ENCODE results near the gene DRC7.
A peak's percentile ranks its signal among the peaks of the same experiment; 100 is the strongest.
"Not testable (repeated sequence)": the region's sequence is repeated elsewhere in the genome, so short reads cannot be mapped to it uniquely, and the experiment has no call there.

DRC7 gene

DNA sequence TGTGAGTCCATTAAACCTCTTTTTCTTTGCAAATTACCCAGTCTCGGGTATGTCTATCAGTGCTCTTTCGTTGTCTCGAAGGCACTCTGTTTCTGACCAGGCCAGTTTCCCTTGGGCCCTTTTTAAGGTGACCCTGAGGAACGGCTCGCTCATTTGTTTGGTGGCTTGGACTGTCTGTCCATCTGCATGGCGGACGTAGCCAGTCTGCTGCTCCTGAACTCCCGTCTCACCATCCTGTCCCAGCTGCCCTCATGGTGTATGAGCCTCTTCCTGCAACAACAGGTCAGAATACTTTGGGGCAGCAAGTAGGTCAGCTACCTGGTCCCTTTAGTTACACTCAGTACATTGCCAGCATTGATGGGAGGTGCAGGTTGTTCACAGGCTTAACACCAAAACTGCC lies 19.0 kb downstream of the DRC7 start:
- no peak for DNase-seq (ENCODE audit: low read depth, low spot score)

DNA sequence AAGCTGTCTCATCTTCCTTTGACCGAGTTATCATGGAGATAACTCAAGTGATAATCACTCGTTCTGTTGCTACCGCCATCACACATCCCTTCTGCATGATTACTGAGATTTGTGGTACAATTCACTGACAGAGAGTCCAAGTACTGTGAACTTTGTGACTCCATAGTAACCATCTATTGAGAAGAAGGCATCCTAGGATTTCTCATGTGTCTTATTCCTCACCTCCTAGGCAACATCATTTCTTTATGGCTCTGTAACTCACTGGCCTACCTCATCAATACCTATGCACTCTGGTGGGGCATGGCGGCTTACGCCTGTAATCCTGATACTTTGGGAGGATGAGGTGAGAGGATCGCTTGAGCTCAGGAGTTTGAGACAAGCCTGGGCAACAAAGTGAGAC lies 19.4 kb downstream of the DRC7 start:
- DNase-seq (ENCODE audit: low read depth, low spot score): no peak

DNA sequence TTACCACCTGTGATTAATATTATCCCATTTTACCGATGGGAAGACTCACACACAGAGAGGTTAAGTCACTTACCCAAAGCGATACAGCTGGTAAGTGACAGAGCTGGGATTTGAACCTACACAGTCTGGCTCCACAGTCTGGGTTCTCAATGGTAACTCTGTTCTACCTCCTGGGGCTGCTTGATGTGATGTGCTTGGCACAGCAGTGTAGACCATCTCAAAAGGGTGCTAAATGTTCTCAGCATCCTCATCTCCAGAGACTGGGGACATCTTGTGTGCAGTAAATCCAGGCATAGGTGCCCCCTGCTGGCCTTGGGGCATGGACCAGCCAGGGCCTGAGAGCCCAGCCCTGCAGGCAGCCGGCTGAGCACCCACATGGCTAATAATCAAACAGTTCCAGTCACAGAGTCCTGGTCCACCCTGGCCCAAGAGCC lies 25.6 kb downstream of the DRC7 start:
- DNase-seq (ENCODE audit: low read depth, low spot score): no peak

DNA sequence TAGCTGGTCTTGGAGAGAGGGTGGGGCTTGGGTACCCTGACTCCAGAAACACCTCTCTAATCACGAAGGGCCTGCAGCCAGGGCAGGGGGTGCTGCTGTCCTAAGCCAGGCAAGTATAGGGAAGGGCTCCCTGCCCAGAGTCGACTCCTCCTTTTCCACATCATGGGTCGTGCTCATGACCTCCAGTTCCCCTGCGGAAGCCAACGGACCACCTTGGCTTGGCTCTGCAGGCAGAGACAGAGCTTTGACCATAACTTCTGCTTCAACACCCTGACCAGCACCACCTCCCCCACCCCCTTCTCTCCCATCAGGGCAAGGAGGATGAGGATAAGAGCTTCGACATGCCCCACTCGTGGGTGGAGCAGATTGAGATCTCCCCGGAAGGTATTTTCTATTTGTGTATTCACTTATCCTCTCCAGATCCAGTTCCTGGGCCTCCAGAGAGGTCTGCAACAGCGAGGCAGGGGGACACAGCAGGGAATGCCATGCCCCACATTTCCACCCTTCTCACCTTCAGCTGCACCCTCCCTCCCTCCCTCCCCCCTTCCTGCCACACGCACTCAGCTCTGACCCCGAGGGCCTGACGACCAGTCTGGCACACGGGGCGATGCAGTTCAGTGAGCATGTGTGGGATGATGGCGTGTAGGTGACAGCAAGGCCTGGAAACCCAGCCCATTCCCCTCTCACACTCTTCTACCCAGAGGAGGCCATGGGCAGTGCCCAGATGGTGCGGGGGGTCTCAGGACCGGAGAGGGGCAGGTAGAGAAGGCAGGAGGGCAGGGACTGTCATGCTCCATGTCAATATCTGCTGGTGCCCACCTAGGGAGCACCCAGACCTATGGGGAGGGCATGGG lies 27.0 kb downstream of the DRC7 start:
- no peak for DNase-seq (ENCODE audit: low read depth, low spot score)

DNA sequence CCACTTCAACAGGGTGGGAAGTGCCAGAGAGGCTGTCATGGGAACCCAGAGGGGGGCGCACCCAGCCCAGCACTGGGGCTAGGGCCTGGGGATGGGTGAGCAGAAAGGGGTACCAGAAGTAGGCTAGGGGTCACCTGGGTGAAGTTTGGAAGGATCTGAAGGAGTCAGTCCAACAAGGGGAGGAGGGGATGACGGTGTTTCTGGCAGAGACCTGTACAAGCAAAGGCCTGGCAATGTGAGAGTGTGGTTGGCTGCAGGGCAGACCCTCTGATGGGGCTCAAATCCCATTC lies 27.5 kb downstream of the DRC7 start:
- DNase-seq (ENCODE audit: low read depth, low spot score): no peak

DNA sequence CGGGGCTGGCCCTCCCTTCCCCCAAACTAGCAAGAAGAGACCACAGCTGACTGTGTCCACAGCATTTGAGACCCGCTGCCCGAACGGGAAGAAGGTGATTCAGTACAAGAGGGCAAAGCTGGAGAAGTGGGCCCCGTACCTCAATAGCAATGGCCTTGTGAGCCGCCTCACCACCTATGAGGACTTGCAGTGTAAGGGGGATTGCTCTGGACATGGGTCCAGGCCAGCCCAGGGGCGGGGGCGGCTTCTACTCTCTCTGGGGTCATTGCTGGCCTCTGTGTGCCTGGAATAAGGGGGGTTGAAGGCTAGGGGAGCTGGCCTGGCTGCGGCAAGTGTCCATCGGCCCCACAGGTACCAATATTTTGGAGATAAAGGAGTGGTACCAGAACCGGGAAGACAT lies 28.0 kb downstream of the DRC7 start:
- no peak for DNase-seq (ENCODE audit: low read depth, low spot score)

DNA sequence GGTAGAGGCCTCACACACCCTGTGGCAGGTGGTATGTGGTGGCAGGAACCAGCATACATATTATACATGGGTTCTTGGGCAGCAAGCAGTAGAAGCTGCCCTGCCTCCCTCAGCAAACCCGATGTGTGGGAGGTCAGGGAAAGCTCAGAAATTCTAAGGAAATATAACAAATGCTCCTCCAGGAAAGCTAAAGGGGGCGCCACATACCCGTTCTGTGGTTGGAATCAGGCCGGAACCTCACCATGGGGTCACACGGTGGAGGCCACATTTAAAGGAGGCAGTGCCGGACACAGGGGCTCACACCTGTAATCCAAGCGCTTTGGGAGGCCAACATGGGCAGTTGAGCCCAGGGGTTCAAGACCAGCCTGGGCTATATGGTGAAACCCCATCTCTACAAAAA lies 28.6 kb downstream of the DRC7 start:
- DNase-seq (ENCODE audit: low read depth, low spot score): no peak

DNA sequence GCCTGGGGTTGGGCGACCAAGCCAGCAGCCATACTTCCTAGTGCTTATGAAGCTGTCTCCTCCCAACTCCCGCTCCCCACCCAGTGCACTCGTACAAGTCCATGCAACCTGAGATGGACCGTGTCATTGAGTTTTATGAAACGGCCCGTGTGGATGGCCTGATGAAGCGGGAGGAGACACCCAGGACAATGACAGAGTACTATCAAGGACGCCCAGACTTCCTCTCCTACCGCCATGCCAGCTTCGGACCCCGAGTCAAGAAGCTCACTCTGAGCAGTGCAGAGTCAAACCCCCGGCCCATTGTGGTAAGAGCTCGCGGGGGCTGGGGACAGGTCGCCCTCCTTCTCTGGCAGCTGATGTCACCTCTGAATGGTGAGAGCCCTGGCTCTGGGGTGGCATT lies 29.9 kb downstream of the DRC7 start:
- DNase-seq (ENCODE audit: low read depth, low spot score): no peak

DNA sequence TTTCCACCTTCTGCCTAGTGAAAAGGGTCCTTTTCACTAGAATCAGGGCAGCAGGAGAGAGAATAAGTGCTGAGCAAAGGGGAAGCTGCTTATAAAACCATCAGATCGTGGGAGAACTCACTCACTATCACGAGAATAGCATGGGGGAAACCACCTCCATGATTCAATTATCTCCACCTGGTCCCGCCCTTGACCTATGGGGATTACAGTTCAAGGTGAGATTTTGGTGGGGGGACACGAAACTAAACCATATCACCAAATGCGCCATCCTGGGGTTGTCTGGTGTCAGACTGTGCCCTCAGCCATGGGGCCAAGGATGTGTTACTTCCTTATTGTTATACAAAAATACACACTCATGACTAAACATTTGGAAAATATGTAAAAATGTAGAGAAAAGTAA lies 30.5 kb downstream of the DRC7 start:
- no peak for DNase-seq (ENCODE audit: low read depth, low spot score)

DNA sequence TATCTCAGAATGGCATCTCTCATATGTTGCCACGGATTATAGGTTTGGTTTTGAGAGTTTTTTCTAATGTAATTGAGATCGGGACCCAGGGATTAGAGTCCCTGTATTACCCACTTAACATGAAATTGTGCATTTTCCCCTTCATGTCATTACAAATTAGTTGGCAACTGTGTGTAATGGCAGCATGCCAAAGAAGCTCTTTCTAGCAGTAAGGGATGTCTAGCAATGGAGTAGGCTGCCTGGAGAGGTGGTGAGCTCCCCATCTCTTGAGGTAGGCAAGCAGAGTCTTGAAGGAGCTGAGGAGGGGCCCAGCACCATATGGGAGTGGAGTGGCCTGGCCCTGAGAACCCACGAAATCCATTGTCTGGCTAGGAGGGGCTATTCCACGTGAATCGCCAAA lies 30.9 kb downstream of the DRC7 start:
- DNase-seq (ENCODE audit: low read depth, low spot score): no peak

DNA sequence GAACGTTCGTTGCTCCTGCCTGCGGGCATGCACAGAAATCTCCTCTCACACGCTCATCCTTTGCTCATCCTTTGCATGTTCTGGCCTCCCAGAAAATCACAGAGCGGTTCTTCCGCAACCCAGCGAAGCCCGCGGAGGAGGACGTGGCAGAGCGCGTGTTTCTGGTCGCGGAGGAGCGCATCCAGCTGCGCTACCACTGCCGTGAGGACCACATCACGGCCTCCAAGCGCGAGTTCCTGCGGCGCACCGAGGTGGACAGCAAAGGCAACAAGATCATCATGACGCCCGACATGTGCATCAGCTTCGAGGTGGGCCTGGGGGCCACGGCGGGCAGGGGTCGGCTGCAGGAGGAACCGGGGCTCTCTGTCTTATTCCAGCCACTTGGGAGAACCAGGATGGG lies 31.4 kb downstream of the DRC7 start:
- DNase-seq (ENCODE audit: low read depth, low spot score): no peak

DNA sequence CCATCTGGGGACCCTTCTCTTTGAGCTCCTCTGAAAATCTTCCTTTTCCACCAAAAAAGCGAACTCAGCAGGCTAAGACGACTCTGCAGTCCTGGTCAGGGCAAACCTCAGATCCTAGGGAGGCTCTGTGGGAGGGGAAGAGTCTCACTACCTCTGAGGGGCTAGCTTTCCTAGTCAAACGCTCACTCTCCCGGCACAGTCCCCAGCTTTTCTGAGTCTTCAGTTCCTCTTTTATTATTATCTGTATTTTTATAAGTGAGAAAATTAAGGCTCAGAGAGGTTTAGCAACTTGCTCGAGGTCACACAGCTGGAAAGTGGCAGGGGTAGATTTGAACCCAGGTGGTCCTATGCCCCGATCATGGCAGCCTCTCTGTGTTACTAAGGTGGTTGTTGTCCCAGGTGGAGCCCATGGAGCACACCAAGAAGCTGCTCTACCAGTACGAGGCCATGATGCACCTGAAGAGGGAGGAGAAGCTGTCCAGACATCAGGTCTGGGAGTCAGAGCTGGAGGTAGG lies 31.9 kb downstream of the DRC7 start:
- no peak for DNase-seq (ENCODE audit: low read depth, low spot score)

DNA sequence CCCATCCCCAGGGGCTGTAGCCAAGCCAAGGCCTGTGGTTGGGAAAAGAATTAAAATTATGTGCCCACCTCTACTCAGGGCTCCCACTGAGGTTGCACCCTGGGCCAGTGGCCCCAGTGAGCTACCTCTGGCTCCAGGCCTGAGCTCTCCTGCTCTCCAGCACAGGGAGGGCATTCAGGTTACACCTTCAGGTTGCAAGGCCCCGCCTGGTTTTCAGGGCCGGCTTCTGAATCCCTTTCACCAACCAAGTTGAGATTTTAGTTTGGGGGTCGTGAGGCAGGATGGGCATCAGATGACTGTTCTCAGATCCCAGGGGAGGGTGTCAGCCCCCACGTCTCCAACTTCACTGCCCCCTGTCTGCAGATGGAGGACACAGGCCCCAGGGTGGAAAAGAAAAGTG lies 33.0 kb downstream of the DRC7 start:
- DNase-seq (ENCODE audit: low read depth, low spot score): no peak

DNA sequence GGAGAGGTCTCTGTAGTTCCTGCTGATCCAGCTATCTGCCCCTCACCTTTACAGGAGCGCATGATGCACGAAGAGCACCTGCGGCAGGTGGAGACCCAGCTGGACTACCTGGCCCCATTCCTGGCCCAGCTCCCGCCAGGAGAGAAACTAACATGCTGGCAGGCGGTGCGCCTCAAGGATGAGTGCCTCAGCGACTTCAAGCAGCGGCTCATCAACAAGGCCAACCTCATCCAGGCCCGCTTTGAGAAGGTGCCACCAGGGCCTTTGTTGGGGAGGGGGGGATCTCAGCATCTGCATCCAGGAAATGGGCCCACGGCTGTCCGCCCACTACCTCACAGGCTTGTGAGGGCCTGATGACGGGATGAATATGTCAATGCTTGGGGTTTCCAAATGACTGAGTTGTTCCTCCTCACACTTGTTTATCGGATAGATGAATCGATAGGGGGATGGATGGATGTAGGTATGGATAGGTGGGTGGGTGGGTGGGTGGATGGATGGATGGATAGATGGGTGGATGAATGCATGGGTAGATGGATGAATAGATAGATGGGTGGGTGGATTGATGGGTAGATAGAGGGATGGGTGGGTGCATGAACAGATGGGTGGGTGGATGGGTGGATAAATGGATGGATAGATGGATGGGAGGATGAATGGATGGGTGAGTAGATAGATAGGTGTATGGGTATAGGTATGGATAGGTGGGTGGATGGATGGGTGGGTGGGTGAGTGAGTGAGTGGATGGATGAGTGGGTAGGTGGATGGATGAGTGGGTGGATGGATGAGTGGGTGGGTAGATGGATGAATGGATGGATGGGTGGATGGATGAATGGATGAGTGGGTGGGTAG lies 34.0 kb downstream of the DRC7 start:
- DNase-seq (ENCODE audit: low read depth, low spot score): no peak

DNA sequence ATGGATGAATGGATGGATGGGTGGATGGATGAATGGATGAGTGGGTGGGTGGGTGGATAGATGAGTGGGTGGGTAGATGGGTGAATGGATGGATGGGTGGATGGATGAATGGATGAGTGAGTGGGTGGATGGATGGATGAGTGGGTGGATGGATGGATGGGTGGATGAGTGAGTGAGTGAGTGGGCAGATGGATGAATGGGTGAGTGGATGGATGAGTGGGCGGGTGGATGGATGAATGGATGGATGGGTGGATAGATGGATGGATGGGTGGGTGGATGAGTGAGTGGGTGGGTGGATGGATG lies 34.5 kb downstream of the DRC7 start:
- DNase-seq (ENCODE audit: low read depth, low spot score): no peak

DNA sequence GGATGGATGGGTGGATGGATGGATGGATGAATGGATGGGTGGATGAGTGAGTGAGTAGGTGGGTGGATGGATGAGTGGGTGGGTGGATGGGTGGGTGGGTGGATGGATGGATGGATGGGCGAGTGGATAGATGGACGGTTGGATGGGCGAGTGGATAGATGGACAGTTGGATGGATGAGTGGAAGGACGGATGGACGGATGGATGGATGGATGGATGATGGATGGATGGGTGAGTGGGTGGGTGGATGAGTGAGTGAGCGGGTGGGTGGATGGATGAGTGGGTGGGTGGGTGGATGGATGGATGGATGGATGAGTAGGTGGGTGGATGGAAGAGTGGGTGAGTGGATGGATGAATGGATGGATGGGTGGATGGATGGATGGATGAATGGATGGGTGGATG lies 35.2 kb downstream of the DRC7 start:
- not testable (repeated sequence) for DNase-seq (ENCODE audit: low read depth, low spot score)

DNA sequence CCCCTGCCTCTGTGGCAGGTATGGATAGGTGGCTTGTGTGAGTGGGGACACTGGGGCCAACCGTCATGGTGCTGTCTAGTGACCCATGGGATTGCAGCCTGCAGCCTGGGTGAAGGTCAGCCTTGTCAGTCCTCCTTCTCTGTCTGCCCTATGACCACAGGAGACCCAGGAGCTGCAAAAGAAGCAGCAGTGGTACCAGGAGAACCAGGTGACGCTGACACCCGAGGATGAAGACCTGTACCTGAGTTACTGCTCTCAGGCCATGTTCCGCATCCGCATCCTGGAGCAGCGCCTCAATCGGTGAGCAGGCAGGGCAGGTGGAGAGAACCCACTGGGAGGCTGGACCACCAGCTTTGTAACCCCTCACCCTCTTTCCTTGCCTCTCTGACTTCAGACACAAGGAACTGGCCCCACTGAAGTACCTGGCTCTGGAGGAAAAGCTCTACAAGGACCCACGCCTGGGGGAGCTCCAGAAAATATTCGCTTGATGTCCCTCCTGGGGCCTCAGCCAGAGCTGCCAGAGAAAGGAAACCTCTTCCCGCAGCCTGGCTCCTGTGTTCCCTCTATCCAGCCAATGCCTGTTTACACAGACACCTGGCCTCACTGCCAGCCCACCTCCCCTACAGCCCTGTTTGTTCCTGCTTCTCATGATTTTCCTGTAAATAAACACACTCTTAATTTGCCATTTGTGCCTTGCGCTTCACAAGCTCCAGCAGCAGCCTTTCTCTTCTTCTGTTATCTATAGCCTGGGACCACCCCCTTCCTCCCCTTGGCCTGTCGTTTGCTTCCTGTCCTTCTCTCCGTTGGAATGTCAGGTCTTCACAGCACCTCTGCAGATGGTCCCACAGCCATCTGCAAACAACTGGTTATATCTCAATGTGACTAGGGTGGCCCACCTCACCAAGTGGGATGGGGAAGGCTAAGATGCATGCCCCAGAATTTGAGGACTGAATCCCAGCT lies 36.4 kb downstream of the DRC7 start:
- DNase-seq (ENCODE audit: low read depth, low spot score): no peak

DNA sequence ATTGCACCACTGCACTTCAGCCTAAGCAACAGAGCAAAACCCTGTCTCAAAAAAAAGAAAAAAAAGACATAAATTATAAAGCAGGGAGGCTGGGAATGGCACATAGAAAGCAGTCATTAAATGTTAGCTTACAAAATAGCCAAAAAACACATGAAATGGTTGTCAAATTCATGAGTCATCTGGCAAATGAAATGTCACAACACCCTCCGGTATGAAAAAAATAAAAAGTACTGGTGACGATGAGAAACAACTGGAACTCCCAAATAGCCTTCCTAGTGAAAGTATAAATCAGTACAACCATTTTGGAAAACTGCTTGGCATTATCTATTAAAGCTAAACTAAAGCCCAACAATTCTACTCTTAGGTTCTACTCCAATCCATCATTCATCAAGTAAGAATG lies 37.4 kb downstream of the DRC7 start:
- DNase-seq (ENCODE audit: low read depth, low spot score): no peak

DNA sequence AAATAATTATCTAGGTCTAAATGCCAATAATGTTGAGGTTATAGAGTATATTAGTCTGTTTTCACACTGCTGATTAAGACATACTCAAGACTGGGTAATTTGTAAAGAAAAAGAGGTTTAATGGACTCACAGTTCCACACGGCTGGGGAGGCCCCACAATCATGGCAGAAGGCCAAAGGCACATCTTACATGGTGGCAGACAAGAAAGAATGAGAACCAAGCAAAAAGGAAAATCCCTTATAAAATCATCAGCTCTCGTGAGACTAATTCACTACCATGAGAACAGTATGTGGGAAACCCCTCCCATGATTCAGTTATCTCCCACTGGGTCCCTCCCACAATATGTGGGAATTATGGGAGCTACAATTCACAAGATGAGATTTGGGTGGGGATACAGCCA lies 38.1 kb downstream of the DRC7 start:
- no peak for DNase-seq (ENCODE audit: low read depth, low spot score)

DNA sequence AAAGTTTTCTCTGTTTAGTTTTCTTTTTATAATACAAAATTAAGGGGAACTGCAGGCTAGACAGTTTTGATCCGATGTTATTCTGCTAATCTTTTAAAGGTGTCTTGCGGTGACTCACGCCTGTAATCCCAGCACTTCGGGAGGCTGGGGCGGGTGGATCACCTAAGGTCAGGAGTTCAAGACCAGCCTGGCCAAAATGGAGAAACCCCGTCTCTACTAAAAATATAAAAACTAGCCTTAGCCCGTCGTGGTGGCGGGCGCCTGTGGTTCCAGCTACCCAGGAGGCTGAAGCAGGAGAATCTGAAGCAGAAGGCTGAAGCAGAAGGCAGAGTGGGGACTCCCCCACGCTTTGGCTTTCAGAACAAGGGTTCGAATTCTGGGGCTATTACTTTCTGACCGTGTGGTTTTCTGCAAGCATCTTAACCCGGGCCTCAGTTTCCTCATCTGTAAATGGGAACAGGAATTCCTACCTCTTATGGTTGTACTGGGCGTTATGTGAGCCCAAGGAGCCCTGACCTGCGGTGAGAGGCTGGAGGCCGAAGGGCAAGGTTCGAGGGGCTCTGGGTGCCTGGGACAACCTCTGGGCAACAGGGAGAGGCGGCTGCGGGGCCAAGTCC lies 39.8 kb downstream of the DRC7 start:
- DNase-seq (ENCODE audit: low read depth, low spot score): no peak

DNA sequence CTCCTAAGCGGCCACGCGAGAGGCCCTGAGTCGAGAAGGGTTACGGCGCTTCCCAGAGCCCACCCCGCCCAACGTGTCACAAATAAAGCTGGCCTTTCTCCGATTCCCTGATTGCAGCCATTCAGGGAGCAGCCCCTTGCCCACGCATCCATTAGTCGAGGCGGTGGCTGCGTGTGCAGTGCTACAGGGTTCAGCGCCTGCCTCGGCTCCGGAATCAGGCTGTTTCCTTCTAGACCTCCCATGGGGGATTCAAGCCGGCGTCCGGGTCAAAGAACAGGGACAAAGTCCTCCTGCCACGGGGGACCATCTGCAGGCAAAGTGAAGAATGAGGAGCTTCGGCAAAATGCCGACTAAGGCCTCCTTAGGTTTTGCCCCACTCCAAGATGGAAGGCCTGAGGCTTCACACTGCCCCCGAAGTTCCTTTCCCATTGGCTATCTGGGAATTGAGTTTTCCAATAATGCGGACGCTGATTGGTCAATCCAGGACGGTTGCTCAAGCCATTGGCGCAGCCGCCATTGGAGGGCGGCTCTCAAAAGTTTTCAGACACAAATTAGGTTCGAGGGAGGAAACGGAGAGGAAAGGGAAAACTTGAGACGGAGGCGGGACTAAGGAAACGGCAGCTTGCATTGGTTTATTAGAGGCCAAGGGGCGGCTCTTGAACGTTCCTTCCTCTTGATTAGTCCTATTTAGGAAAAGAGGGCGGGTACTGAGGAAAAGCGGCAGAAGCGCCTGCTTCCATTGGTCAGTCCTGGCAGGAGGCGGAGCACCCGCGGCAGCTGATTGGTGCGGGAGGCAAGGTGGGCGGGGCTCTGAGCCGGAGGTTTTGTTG lies 40.5 kb downstream of the DRC7 start:
- peak; percentile 95 for DNase-seq (ENCODE audit: low read depth, low spot score)

Data from activated CD4-positive, CD25-positive, alpha-beta regulatory T cell treated with anti-CD3 and anti-CD28 coated beads, Interleukin-2, amount 50 U/mL, for 16 hours (primary cell).